Right renal cortex interstitium (tissue), 3 donors: ENCODE measurements around the gene SH2D3A. TPM values are rescaled to one million over a fixed set of nuclear protein-coding genes. Genes with fewer than 3 reads are reported as not detected.

ENCODE experiments used
- DNase-seq, 3 donors: peaks; one replicate each; pipeline ENCODE4 v3.0.0-alpha.2; 2013; ENCODE audit warnings: low read depth in 3 of 3, low spot score in 2 of 3
- polyA plus RNA-seq, 3 donors: library from polyadenylated mRNA; unstranded; fragments of 120-200 nt; gene quantifications; one replicate each; pipeline ENCODE4 v1.2.1, GENCODE V29; 2013; ENCODE audit not compliant: insufficient read length in 3 of 3

Gene SH2D3A
- polyA plus RNA-seq, 3 donors: 4.8 to 5.6 (median 5.0) TPM

- no peak for DNase-seq
Measured at GRCh38 chr19:6738787-6739389, 28.3 kb downstream of the SH2D3A start.

GRCh38 chr19:6737873-6738786, 29.1 kb downstream of the SH2D3A start:
- peak in 1 of 3 donors; percentile 58 for DNase-seq

GRCh38 chr19:6737284-6737872, 29.9 kb downstream of the SH2D3A start, which contains the start of gene GPR108:
GPR108 (minus strand) TSS chr19:6737580; CDS start chr19:6737576, 4 bp downstream.
- DNase-seq: peak; percentile 98 to 100 (median 100)

- no peak for DNase-seq
Measured at GRCh38 chr19:6736917-6737283, 30.3 kb downstream of the SH2D3A start.

GRCh38 chr19:6736169-6736916, 30.9 kb downstream of the SH2D3A start:
- DNase-seq: peak in 1 of 3 donors; percentile 58

- DNase-seq: no peak
Measured at GRCh38 chr19:6735181-6735911, 31.9 kb downstream of the SH2D3A start.

GRCh38 chr19:6734096-6734696, 33.0 kb downstream of the SH2D3A start:
- no peak for DNase-seq

GRCh38 chr19:6733338-6734095, 33.7 kb downstream of the SH2D3A start:
- no peak for DNase-seq

- DNase-seq: no peak
Measured at GRCh38 chr19:6732803-6733337, 34.4 kb downstream of the SH2D3A start.

- no peak for DNase-seq
Measured at GRCh38 chr19:6731822-6732221, 35.4 kb downstream of the SH2D3A start.

GRCh38 chr19:6730941-6731670, 36.1 kb downstream of the SH2D3A start:
- no peak for DNase-seq

- DNase-seq: no peak
Measured at GRCh38 chr19:6730153-6730804, 37.0 kb downstream of the SH2D3A start.

- DNase-seq: no peak
Measured at GRCh38 chr19:6729573-6730152, 37.6 kb downstream of the SH2D3A start.

GRCh38 chr19:6728346-6728745, 38.9 kb downstream of the SH2D3A start:
- DNase-seq: no peak

- DNase-seq: no peak
Measured at GRCh38 chr19:6725513-6726231, 41.6 kb downstream of the SH2D3A start.

- no peak for DNase-seq
Measured at GRCh38 chr19:6724631-6725492, 42.4 kb downstream of the SH2D3A start.
